Panc1 (cell line): ENCODE data around the gene ZNF586. TPM values are rescaled to one million over a fixed set of nuclear protein-coding genes. Genes with fewer than 3 reads are reported as not detected.
"Not testable (repeated sequence)": the region's sequence is repeated elsewhere in the genome, so short reads cannot be mapped to it uniquely, and the experiment has no call there.

Experiments used
- ATAC-seq: fragments of 200-7000 bp; cut with Tn5 transposase; 2 replicates; pipeline ENCODE4 v1.9.1; 2020; ENCODE audit warnings: mild to moderate bottlenecking, moderate library complexity
- BruUV-seq: library from RNA; stranded (reverse); fragments of 400-500 nt; replicated peaks from 2 replicates; lab custom pipeline; 2021; lab: Mats Ljungman, UMichigan
- CTCF ChIA-PET: fragments of 300-600 bp; sonication (Branson Sonifier 250); formaldehyde crosslinking; loops from one replicate; lab custom pipeline; 2022; ENCODE audit warnings: antibody characterized with exemption; lab: Charles Lee
- POLR2A ChIA-PET: fragments of 300-600 bp; sonication (Branson Sonifier 250); formaldehyde crosslinking; loops from one replicate; lab custom pipeline; 2022; ENCODE audit warnings: antibody characterized with exemption; lab: Charles Lee
- DNase-seq: peaks from one replicate; pipeline ENCODE4 v3.0.0-alpha.2; 2010; ENCODE audit warnings: low read depth, low spot score
- H3K27ac ChIP-seq: 2 replicates; pipeline ENCODE4 v1.5.1; 2011; ENCODE audit warnings: mild to moderate bottlenecking, low read length, inconsistent platforms
- H3K27me3 ChIP-seq: fragments of 200-500 bp; sonication (Bioruptor generic); 2 replicates; pipeline ENCODE4 v1.6.0; 2014; ENCODE audit warnings: low read length, inconsistent platforms; ENCODE audit not compliant: control insufficient read depth, insufficient read depth
- H3K36me3 ChIP-seq: fragments of 200-500 bp; sonication (Bioruptor generic); 2 replicates; pipeline ENCODE4 v1.5.1; 2014; ENCODE audit warnings: inconsistent platforms, mild to moderate bottlenecking, low read length, moderate library complexity; ENCODE audit not compliant: control insufficient read depth, insufficient read depth
- H3K4me1 ChIP-seq: 2 replicates; pipeline ENCODE4 v1.5.1; 2011; ENCODE audit warnings: inconsistent platforms, mild to moderate bottlenecking, low read length, moderate library complexity; ENCODE audit not compliant: control insufficient read depth, insufficient read depth
- H3K4me3 ChIP-seq, 2 experiments: 2 replicates each; pipeline ENCODE4 v1.5.1; 2011 to 2012; ENCODE audit warnings: low read depth in 2 of 2, low read length in 2 of 2, mild to moderate bottlenecking in 2 of 2, inconsistent platforms in 1 of 2, moderate library complexity in 1 of 2
- H3K9me3 ChIP-seq: fragments of 200-500 bp; sonication (Bioruptor generic); 2 replicates; pipeline ENCODE4 v1.5.1; 2014; ENCODE audit warnings: low read depth, mild to moderate bottlenecking, inconsistent platforms, low read length, moderate library complexity; ENCODE audit not compliant: control insufficient read depth, insufficient read depth
- CTCF ChIP-seq: fragments of 450-650 bp; IDR thresholded peaks from 2 replicates; pipeline ENCODE4 v1.5.1; 2017; ENCODE audit warnings: mild to moderate bottlenecking
- POLR2AphosphoS5 ChIP-seq: IDR thresholded peaks from 2 replicates; pipeline ENCODE4 v1.6.1; 2012; ENCODE audit warnings: mild to moderate bottlenecking, low read depth, low read length, moderate library complexity
- REST ChIP-seq, 2 experiments: IDR thresholded peaks; 2 replicates each; pipeline ENCODE4 v1.6.1; 2011 to 2012; ENCODE audit warnings: low read depth in 2 of 2, control low read depth in 1 of 2, low read length in 1 of 2, mild to moderate bottlenecking in 1 of 2, moderate library complexity in 1 of 2; ENCODE audit not compliant: insufficient read depth in 1 of 2
- SIN3A ChIP-seq: IDR thresholded peaks from 2 replicates; pipeline ENCODE4 v1.6.1; 2012; ENCODE audit warnings: low read depth, mild to moderate bottlenecking, low read length, moderate library complexity, borderline replicate concordance; ENCODE audit not compliant: insufficient read depth
- TCF7L2 ChIP-seq: IDR thresholded peaks from 2 replicates; pipeline ENCODE4 v1.6.1; 2011; ENCODE audit warnings: mild to moderate bottlenecking, low read depth, low read length, inconsistent platforms
- in situ Hi-C: cut with HindIII; loops from 2 replicates; pipeline ENCODE4 v1.10.0; 2016; ENCODE audit warnings: low sequenced_read_pairs, low pct_unique_long_range_greater_than_20kb
- intact Hi-C: fragments of 100-400 bp; cut with micrococcal nuclease; formaldehyde crosslinking; loops from one replicate; pipeline ENCODE4 v1.10.0; 2022; ENCODE audit not compliant: unreplicated experiment
- total RNA-seq: library from RNA; stranded (reverse); gene quantifications from one replicate; pipeline ENCODE4 v1.2.1, GENCODE V29; 2021; ENCODE audit not compliant: unreplicated experiment

The ZNF586 gene
- total RNA-seq, 1 experiment from 2014 or later: 10.7 TPM

GRCh38 chr19:57818378-57818777 lies 48.9 kb downstream of the ZNF586 start:
- Histone ChIP-seq H3K36me3 (no peaks in the 10 kb centered on the region; the same call in 1 of the 2 replicates), H3K27ac (peak overlapping the region; percentile 92; the same call in 1 of the 2 replicates), H3K4me3 (no peak overlapping the region), H3K4me1 (peaks cover 10% of the 10 kb centered on the region), H3K9me3 (no peaks in the 10 kb centered on the region), H3K27me3 (no peaks in the 10 kb centered on the region)
- DNase-seq: no peak
- no TSS peak for BruUV-seq
- ChIA-PET POLR2A (no interaction called here), CTCF (no interaction called here)
- no peak for ATAC-seq
- in situ Hi-C loops (no loop called here), intact Hi-C loops (no loop called here)
- TF ChIP-seq SIN3A (no peak), TCF7L2 (no peak)

GRCh38 chr19:57819475-57820148 lies 50.1 kb downstream of the ZNF586 start:
- H3K4me1 ChIP-seq: peaks cover 10% of the 10 kb centered on the region
- DNase-seq (peak; percentile 86), ATAC-seq (peak; percentile 93)
- no peaks in the 10 kb centered on the region for H3K9me3 ChIP-seq
- ChIA-PET CTCF (no interaction called here), POLR2A (interaction anchor here (1.0 kb wide), 1 partner anchor 9 kb away, joined by 3 read pairs; no protein-coding TSS in a partner anchor)
- in situ Hi-C loops (no loop called here), intact Hi-C loops (loop anchor here (5.0 kb wide), 1 partner anchor 198 kb away; no protein-coding TSS in a partner anchor)
- peak overlapping the region; percentile 92 for H3K27ac ChIP-seq
- BruUV-seq: no TSS peak
- H3K36me3 ChIP-seq: no peaks in the 10 kb centered on the region; the same call in 1 of the 2 replicates
- H3K4me3 ChIP-seq: peak overlapping the region; percentile 75 to 92
- TF ChIP-seq REST (IDR thresholded peaks at IDR 0.05; ENCODE audit: insufficient read depth in 1 of 2, low read depth in 2 of 2, low read length in 1 of 2): no peak
- peak; percentile 44; the same call in 1 of the 2 replicates for TF ChIP-seq TCF7L2
- peak; percentile 81; the same call in 1 of the 2 replicates for TF ChIP-seq SIN3A
- TF ChIP-seq POLR2AphosphoS5: peak; percentile 91
- no peak; the same call in 1 of the 2 replicates for TF ChIP-seq CTCF
- H3K27me3 ChIP-seq: no peaks in the 10 kb centered on the region

- intact Hi-C loops (loop anchor here (5.0 kb wide), 1 partner anchor 197 kb away; no protein-coding TSS in a partner anchor), in situ Hi-C loops (no loop called here)
- peak overlapping the region; percentile 75 to 92 for H3K4me3 ChIP-seq
- no peak for TF ChIP-seq CTCF
- no TSS peak for BruUV-seq
- H3K27ac ChIP-seq: peak overlapping the region; percentile 92
- DNase-seq (no peak), ATAC-seq (no peak)
- H3K27me3 ChIP-seq: no peaks in the 10 kb centered on the region
- no peaks in the 10 kb centered on the region for H3K9me3 ChIP-seq
- H3K4me1 ChIP-seq: peaks cover 5% of the 10 kb centered on the region; the same call in 1 of the 2 replicates
- CTCF ChIA-PET: no interaction called here
- no peaks in the 10 kb centered on the region; the same call in 1 of the 2 replicates for H3K36me3 ChIP-seq
- POLR2A ChIA-PET: no interaction called here
Measured at GRCh38 chr19:57820599-57820998, 51.1 kb downstream of the ZNF586 start.

GRCh38 chr19:57821095-57821494 lies 51.6 kb downstream of the ZNF586 start:
- POLR2A ChIA-PET, H3K9me3 ChIP-seq, DNase-seq, ATAC-seq, H3K36me3 ChIP-seq, H3K27me3 ChIP-seq, in situ Hi-C loops, H3K4me1 ChIP-seq: not testable (repeated sequence)
- BruUV-seq: TSS peak; percentile 67
- Histone ChIP-seq H3K4me3 (peak overlapping the region in 1 of 2 experiments; percentile 92; a peak in 3 of 4 replicates), H3K27ac (peak overlapping the region; percentile 92; the same call in 1 of the 2 replicates)
- intact Hi-C loops: loop anchor here (5.0 kb wide), 1 partner anchor 196 kb away; no protein-coding TSS in a partner anchor
- CTCF ChIA-PET: interaction anchor here (0.6 kb wide), 1 partner anchor 692 kb away, joined by 5 read pairs; no protein-coding TSS in a partner anchor
